ENCODE results near the gene NFATC1.

NFATC1 gene

GRCh38 chr18:79436556-79437275 is 41.0 kb downstream of the NFATC1 start:
- DNase-seq (ENCODE audit: low read depth), result no peak
- no peak for TF ChIP-seq CTCF (conservative IDR thresholded peaks at IDR 0.05; ENCODE audit: low read depth, low read length)
- H3K4me3 ChIP-seq (ENCODE audit: low read length), result no peak overlapping the region

GRCh38 chr18:79438089-79438897 is 42.6 kb downstream of the NFATC1 start:
- DNase-seq (ENCODE audit: low read depth), result no peak
- no peak overlapping the region for H3K4me3 ChIP-seq (ENCODE audit: low read length)
- no peak for TF ChIP-seq CTCF (conservative IDR thresholded peaks at IDR 0.05; ENCODE audit: low read depth, low read length)

GRCh38 chr18:79438898-79439627 is 43.3 kb downstream of the NFATC1 start:
- no peak for DNase-seq (ENCODE audit: low read depth)
- no peak overlapping the region for H3K4me3 ChIP-seq (ENCODE audit: low read length)
- no peak for TF ChIP-seq CTCF (conservative IDR thresholded peaks at IDR 0.05; ENCODE audit: low read depth, low read length)

- H3K4me3 ChIP-seq (ENCODE audit: low read length), result no peak overlapping the region
- DNase-seq (ENCODE audit: low read depth), result no peak
- TF ChIP-seq CTCF (conservative IDR thresholded peaks at IDR 0.05; ENCODE audit: low read depth, low read length), result no peak
Observed at GRCh38 chr18:79439628-79440023, 43.9 kb downstream of the NFATC1 start.

- no peak for TF ChIP-seq CTCF (conservative IDR thresholded peaks at IDR 0.05; ENCODE audit: low read depth, low read length)
- H3K4me3 ChIP-seq (ENCODE audit: low read length), result no peak overlapping the region
Observed at GRCh38 chr18:79440316-79441110, 44.8 kb downstream of the NFATC1 start.

GRCh38 chr18:79441420-79441819 is 45.7 kb downstream of the NFATC1 start:
- TF ChIP-seq CTCF (conservative IDR thresholded peaks at IDR 0.05; ENCODE audit: low read depth, low read length), result no peak
- DNase-seq (ENCODE audit: low read depth), result no peak
- H3K4me3 ChIP-seq (ENCODE audit: low read length), result no peak overlapping the region

More at GRCh38 chr18:79440316-79441110, 44.8 kb downstream of the NFATC1 start:
- no peak for DNase-seq (ENCODE audit: low read depth)
